Measurements from ENCODE around the gene PCBP3. TPM values are rescaled to one million over a fixed set of nuclear protein-coding genes. Genes with fewer than 3 reads are reported as not detected.

PCBP3 gene
- total and polyA plus RNA-seq, 2 of the 13 experiments (the other 11 are each of a cell fraction or from before 2014, with no cell fraction given): not detected

DNA sequence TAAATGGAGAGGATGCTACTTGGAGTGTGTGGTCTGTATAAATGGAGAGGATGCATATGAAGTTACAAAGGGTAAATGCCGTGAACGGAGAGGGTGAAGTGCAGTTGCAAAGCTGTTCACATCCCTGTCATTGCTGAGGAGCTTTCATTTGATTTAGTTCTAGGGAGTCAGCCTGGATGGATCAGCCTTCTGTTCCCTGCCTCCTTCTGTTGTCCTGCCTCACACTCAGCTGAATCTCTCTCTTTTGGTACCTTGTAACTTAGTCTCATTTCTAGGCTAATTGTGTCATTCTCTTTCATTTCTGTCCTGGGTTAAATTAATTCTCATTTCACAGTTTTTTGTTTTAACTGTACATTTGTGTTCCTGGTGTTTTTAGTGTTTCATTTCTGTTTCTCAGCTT lies 204.8 kb downstream of the PCBP3 start:
- H3K27me3 ChIP-seq (ENCODE audit: control insufficient read depth in 1 of 2, insufficient read depth in 2 of 2, low read length in 2 of 2): peaks cover 6 to 29% of the 10 kb centered on the region in 2 experiments; a peak in 3 of 5 replicates
- in situ Hi-C loops (cut with HindIII; ENCODE audit: extremely low pct_ligation_motif_present, low pct_unique_long_range_greater_than_20kb) (no loop called here), intact Hi-C loops (cut with micrococcal nuclease; ENCODE audit: unreplicated experiment) (no loop called here)
- ChIA-PET POLR2A (no interaction called here), CTCF (ENCODE audit: low intra/inter-chr PET ratio, low total read pairs) (no interaction called here)
- BruUV-seq (replicated peaks): no TSS peak
- FAIRE-seq: no peak
- TF ChIP-seq, protein P1, sequence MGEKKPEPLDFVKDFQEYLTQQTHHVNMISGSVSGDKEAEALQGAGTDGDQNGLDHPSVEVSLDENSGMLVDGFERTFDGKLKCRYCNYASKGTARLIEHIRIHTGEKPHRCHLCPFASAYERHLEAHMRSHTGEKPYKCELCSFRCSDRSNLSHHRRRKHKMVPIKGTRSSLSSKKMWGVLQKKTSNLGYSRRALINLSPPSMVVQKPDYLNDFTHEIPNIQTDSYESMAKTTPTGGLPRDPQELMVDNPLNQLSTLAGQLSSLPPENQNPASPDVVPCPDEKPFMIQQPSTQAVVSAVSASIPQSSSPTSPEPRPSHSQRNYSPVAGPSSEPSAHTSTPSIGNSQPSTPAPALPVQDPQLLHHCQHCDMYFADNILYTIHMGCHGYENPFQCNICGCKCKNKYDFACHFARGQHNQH (CRISPR knock-in tag; IDR thresholded peaks at IDR 0.05): no peak
- no peak overlapping the region for H3K4me3 ChIP-seq (replicated peaks in 1 of 3; ENCODE audit: insufficient read depth in 1 of 3, low read depth in 2 of 3, low read length in 3 of 3)
- H3K4me1 ChIP-seq (ENCODE audit: insufficient read depth, low read length): no peaks in the 10 kb centered on the region
- no peaks in the 10 kb centered on the region for H4K20me1 ChIP-seq (ENCODE audit: insufficient read depth, low read length)
- no peak for ATAC-seq
- H3K9ac ChIP-seq (ENCODE audit: insufficient read depth, low read depth, low read length): no peak overlapping the region
- H3K4me2 ChIP-seq (ENCODE audit: low read depth, low read length): no peak overlapping the region
- no peak overlapping the region for H3K27ac ChIP-seq (ENCODE audit: extremely low read length, insufficient read depth, low read length)
- H3K36me3 ChIP-seq (replicated peaks in 1 of 2; ENCODE audit: control insufficient read depth in 1 of 2, insufficient read depth in 2 of 2, low read length in 2 of 2): no peaks in the 10 kb centered on the region
- no peaks in the 10 kb centered on the region for H3K79me2 ChIP-seq (ENCODE audit: insufficient read depth, low read length)
- no peak for DNase-seq (ENCODE audit: low spot score)
- H3K9me3 ChIP-seq (ENCODE audit: low read length): no peaks in the 10 kb centered on the region
- WGBS (ENCODE audit: low lambda C conversion rate): 6% methylated on average over 2 of the region's 2 CpGs
- H2AFZ ChIP-seq (ENCODE audit: low read length): no peak overlapping the region

DNA sequence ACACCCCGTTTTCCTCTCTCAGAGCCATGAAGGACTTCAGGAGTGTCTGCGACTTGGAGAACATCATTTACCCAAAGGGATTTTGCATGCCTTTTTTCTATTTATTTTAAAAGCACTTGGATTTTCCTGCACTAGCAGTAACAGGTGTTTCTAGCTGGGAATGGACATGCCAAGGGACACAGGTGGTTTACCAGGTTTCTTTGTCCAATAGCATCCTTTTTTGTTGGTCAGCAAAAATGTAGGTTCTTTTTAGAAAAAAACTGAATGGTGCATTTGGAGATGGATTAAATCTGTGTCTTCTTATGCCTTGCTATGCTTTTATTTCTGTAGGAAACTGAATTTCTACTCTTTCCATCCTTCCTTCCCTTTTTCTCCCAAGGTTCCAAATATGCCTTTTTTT lies 205.3 kb downstream of the PCBP3 start:
- CTCF ChIA-PET (ENCODE audit: low intra/inter-chr PET ratio, low total read pairs): no interaction called here

More for the DNA sequence above, 205.3 kb downstream of the PCBP3 start:
- TF ChIP-seq MAFK (conservative IDR thresholded peaks at IDR 0.05 in 1 of 2, IDR thresholded peaks at IDR 0.05 in 1 of 2; ENCODE audit: low read length in 2 of 2) (peak; percentile 39 to 50; a peak in 1 of 4 replicates), ZSCAN21 (CRISPR knock-in tag; IDR thresholded peaks at IDR 0.05; ENCODE audit: borderline replicate concordance) (no peak)
- POLR2A ChIA-PET: no interaction called here
- WGBS (ENCODE audit: low lambda C conversion rate): 2% methylated on average over 2 of the region's 2 CpGs
- BruUV-seq (replicated peaks): no TSS peak
- FAIRE-seq: no peak
- no peak for ATAC-seq
- H4K20me1 ChIP-seq (ENCODE audit: insufficient read depth, low read length): no peaks in the 10 kb centered on the region
- no peaks in the 10 kb centered on the region for H3K4me1 ChIP-seq (ENCODE audit: insufficient read depth, low read length)
- intact Hi-C loops (cut with micrococcal nuclease; ENCODE audit: unreplicated experiment) (no loop called here), in situ Hi-C loops (cut with HindIII; ENCODE audit: extremely low pct_ligation_motif_present, low pct_unique_long_range_greater_than_20kb) (no loop called here)
- H3K27me3 ChIP-seq (ENCODE audit: control insufficient read depth in 1 of 2, insufficient read depth in 2 of 2, low read length in 2 of 2): peaks cover 6 to 34% of the 10 kb centered on the region in 2 experiments
- no peaks in the 10 kb centered on the region for H3K9me3 ChIP-seq (ENCODE audit: low read length)
- no peak for DNase-seq (ENCODE audit: low spot score)
- H3K4me3 ChIP-seq (replicated peaks in 1 of 3; ENCODE audit: insufficient read depth in 1 of 3, low read depth in 2 of 3, low read length in 3 of 3): no peak overlapping the region
- H3K27ac ChIP-seq (ENCODE audit: extremely low read length, insufficient read depth, low read length): no peak overlapping the region
- H2AFZ ChIP-seq (ENCODE audit: low read length): no peak overlapping the region
- H3K36me3 ChIP-seq (replicated peaks in 1 of 2; ENCODE audit: control insufficient read depth in 1 of 2, insufficient read depth in 2 of 2, low read length in 2 of 2): no peaks in the 10 kb centered on the region
- H3K4me2 ChIP-seq (ENCODE audit: low read depth, low read length): no peak overlapping the region
- no peaks in the 10 kb centered on the region for H3K79me2 ChIP-seq (ENCODE audit: insufficient read depth, low read length)
- no peak overlapping the region for H3K9ac ChIP-seq (ENCODE audit: insufficient read depth, low read depth, low read length)

Data from HepG2 (cell line).